ENCODE results near the gene WDHD1.
A peak's percentile ranks its signal among the peaks of the same experiment; 100 is the strongest.
"Not testable (repeated sequence)": the region's sequence is repeated elsewhere in the genome, so short reads cannot be mapped to it uniquely, and the experiment has no call there.

Gene WDHD1

GRCh38 chr14:55045087-55045486, 18.2 kb upstream of the WDHD1 start:
- Histone ChIP-seq H3K4me3 (ENCODE audit: low read depth, low read length) (no peak overlapping the region), H3K9ac (ENCODE audit: low read length) (no peak overlapping the region), H3K9me3 (ENCODE audit: control insufficient read depth, insufficient read depth, low read depth, low read length) (no peaks in the 10 kb centered on the region), H3K27ac (ENCODE audit: low read depth, low read length) (no peak overlapping the region), H3K36me3 (ENCODE audit: control insufficient read depth, insufficient read depth, low read length) (peaks cover 14% of the 10 kb centered on the region), H3K27me3 (ENCODE audit: control insufficient read depth, insufficient read depth, low read length) (no peaks in the 10 kb centered on the region), H3K4me1 (ENCODE audit: control insufficient read depth, insufficient read depth, low read length) (peaks cover 5% of the 10 kb centered on the region; the same call in 1 of the 2 replicates)

DNA sequence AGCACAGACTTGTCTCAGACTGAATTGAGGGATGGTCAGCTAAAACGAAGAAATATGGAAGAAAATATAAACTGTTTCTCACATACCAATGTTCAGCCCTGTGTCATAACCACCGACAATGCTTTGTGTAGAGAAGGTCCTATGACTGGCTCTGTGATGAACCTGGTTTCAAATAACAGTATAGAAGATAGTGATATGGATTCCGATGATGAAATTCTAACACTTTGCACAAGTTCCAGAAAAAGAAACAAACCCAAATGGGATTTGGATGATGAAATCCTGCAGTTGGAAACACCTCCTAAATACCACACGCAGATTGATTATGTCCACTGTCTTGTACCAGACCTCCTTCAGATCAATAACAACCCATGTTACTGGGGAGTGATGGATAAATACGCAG, 16.6 kb upstream of the WDHD1 start:
- no peak overlapping the region for H3K9ac ChIP-seq (ENCODE audit: low read length)
- H3K4me3 ChIP-seq (ENCODE audit: low read depth, low read length): no peak overlapping the region
- H3K36me3 ChIP-seq (ENCODE audit: control insufficient read depth, insufficient read depth, low read length): peaks cover 22% of the 10 kb centered on the region
- H3K4me1 ChIP-seq (ENCODE audit: control insufficient read depth, insufficient read depth, low read length): peaks cover 5% of the 10 kb centered on the region; the same call in 1 of the 2 replicates
- no peaks in the 10 kb centered on the region for H3K27me3 ChIP-seq (ENCODE audit: control insufficient read depth, insufficient read depth, low read length)
- H3K9me3 ChIP-seq (ENCODE audit: control insufficient read depth, insufficient read depth, low read depth, low read length): no peaks in the 10 kb centered on the region
- H3K27ac ChIP-seq (ENCODE audit: low read depth, low read length): no peak overlapping the region

DNA sequence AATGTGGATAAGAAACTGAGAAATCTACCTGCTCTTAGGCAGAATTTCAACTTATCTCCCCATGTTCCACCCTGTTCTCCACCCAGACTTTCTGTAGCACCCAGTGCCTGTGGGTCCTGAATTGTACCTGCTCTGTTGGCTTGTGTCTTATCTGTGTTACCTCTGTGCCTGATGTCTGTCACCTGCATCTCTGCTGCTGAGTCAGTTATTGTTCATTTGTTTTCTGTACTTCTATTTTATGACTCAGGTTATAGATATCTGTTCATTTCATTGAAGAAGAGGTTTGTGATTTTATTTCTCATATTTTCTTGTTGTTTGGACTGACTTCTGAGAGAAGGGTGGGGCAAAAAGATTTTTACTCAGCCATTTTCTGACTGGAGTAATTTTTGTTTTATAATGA, 11.8 kb upstream of the WDHD1 start:
- Histone ChIP-seq H3K4me1 (ENCODE audit: control insufficient read depth, insufficient read depth, low read length) (peaks cover 5% of the 10 kb centered on the region; the same call in 1 of the 2 replicates), H3K9ac (ENCODE audit: low read length) (no peak overlapping the region), H3K4me3 (ENCODE audit: low read depth, low read length) (no peak overlapping the region), H3K36me3 (ENCODE audit: control insufficient read depth, insufficient read depth, low read length) (peaks cover 47% of the 10 kb centered on the region), H3K27ac (ENCODE audit: low read depth, low read length) (no peak overlapping the region), H3K9me3 (ENCODE audit: control insufficient read depth, insufficient read depth, low read depth, low read length) (no peaks in the 10 kb centered on the region), H3K27me3 (ENCODE audit: control insufficient read depth, insufficient read depth, low read length) (no peaks in the 10 kb centered on the region)

- not testable (repeated sequence) for H3K4me3 ChIP-seq (ENCODE audit: low read depth, low read length); H3K27ac ChIP-seq (ENCODE audit: low read depth, low read length); H3K9ac ChIP-seq (ENCODE audit: low read length); H3K4me1 ChIP-seq (ENCODE audit: control insufficient read depth, insufficient read depth, low read length); H3K27me3 ChIP-seq (ENCODE audit: control insufficient read depth, insufficient read depth, low read length); H3K9me3 ChIP-seq (ENCODE audit: control insufficient read depth, insufficient read depth, low read depth, low read length)
- H3K36me3 ChIP-seq (ENCODE audit: control insufficient read depth, insufficient read depth, low read length): peaks cover 45% of the 10 kb centered on the region
Measured at GRCh38 chr14:55037995-55038394, 11.1 kb upstream of the WDHD1 start.

DNA sequence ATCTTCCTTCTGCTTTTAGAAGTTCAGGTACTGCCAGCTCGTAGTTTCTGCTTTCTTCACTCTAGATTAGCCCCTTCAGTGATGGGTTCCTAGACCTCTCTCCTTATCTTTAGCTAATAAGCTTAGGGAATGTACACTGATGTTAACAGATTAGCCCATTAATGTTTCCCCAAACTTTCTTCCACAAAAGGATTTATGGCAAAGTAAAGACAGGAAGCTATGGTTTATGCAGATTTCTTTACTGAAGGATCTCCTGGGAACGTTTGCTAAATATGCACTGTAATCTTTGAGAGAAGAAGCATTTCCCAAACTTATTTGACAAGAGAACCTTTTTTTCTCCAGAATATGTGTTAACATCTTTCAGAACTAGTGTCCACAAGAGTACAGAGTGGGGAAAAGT, 4.3 kb upstream of the WDHD1 start:
- 0 out of 2 replicates have a peak overlapping the region, but pooled peaks have one; percentile 26 for H3K27ac ChIP-seq (ENCODE audit: low read depth, low read length)
- no peak overlapping the region for H3K4me3 ChIP-seq (ENCODE audit: low read depth, low read length)

DNA sequence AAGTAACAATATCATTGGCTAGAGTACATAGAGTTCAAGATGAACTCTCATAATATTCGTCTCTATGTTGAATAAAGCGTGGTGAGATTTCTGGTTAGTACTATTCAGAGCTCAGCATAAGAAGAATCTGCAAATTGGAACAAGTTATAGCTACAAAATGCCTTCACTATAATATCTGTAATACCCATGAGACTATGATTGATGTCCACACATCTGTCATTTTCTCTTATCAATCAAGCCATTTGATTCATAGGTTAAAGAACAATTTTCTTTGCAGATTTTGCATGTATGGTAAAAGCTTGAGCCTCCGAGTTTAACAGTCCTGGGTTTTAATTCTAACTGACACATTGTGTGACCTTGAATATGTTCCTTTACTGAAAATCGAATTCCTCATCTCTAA, 1.6 kb upstream of the WDHD1 start:
- H3K9me3 ChIP-seq (ENCODE audit: control insufficient read depth, insufficient read depth, low read depth, low read length): no peaks in the 10 kb centered on the region
- peak overlapping the region; percentile 97 for H3K9ac ChIP-seq (ENCODE audit: low read length)
- H3K27ac ChIP-seq (ENCODE audit: low read depth, low read length): no peak overlapping the region
- H3K36me3 ChIP-seq (ENCODE audit: control insufficient read depth, insufficient read depth, low read length): peaks cover 23% of the 10 kb centered on the region
- H3K27me3 ChIP-seq (ENCODE audit: control insufficient read depth, insufficient read depth, low read length): no peaks in the 10 kb centered on the region
- peaks cover 29% of the 10 kb centered on the region for H3K4me1 ChIP-seq (ENCODE audit: control insufficient read depth, insufficient read depth, low read length)
- H3K4me3 ChIP-seq (ENCODE audit: low read depth, low read length): peak overlapping the region; percentile 96

More for the DNA sequence above, 4.3 kb upstream of the WDHD1 start:
- Histone ChIP-seq H3K4me1 (ENCODE audit: control insufficient read depth, insufficient read depth, low read length) (peaks cover 19% of the 10 kb centered on the region), H3K27me3 (ENCODE audit: control insufficient read depth, insufficient read depth, low read length) (no peaks in the 10 kb centered on the region), H3K36me3 (ENCODE audit: control insufficient read depth, insufficient read depth, low read length) (peaks cover 33% of the 10 kb centered on the region), H3K9me3 (ENCODE audit: control insufficient read depth, insufficient read depth, low read depth, low read length) (no peaks in the 10 kb centered on the region), H3K9ac (ENCODE audit: low read length) (peak overlapping the region; percentile 28)

DNA sequence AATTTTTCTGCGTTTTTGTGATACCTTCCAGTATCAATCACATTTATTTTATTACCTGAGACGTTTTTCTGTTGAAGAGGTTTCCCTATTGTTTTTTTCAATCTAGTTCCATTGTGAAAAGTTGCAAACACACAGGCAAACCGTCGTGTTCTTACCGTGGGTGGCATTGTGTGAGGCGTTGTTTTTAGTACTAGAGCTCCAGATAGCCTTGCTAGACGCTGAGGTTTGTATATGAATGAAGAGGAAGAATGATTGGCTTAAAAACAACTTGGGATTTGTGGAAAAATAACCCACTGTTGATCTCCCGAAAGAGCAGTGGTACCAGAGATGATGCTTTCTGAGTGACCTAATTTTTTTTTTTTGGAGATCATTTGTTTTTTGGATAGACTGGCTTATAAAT, 1.2 kb upstream of the WDHD1 start:
- H3K9me3 ChIP-seq (ENCODE audit: control insufficient read depth, insufficient read depth, low read depth, low read length): no peaks in the 10 kb centered on the region
- no peaks in the 10 kb centered on the region for H3K27me3 ChIP-seq (ENCODE audit: control insufficient read depth, insufficient read depth, low read length)
- H3K27ac ChIP-seq (ENCODE audit: low read depth, low read length): peak overlapping the region; percentile 94; the same call in 1 of the 2 replicates
- peaks cover 22% of the 10 kb centered on the region for H3K36me3 ChIP-seq (ENCODE audit: control insufficient read depth, insufficient read depth, low read length)
- peak overlapping the region; percentile 97 for H3K9ac ChIP-seq (ENCODE audit: low read length)
- peak overlapping the region; percentile 96 for H3K4me3 ChIP-seq (ENCODE audit: low read depth, low read length)
- peaks cover 33% of the 10 kb centered on the region for H3K4me1 ChIP-seq (ENCODE audit: control insufficient read depth, insufficient read depth, low read length)

DNA sequence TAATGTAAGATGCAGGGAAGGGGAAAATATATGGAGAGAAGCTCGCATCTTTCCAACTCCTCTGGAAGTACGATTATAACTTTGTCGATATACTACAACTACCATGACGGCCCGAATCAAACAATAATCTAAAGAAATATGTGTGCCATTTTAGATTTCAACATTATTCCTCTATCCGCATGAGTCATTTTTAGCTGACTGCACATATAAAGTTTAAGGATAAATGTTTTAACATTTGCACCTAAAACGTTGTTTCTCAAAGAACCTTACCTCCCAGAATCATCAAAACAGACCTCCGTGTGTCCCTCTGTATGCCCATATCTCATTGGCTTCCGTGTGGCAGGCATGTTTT, 482 bp downstream of the WDHD1 start:
- Histone ChIP-seq H3K9me3 (ENCODE audit: control insufficient read depth, insufficient read depth, low read depth, low read length) (no peaks in the 10 kb centered on the region), H3K4me1 (ENCODE audit: control insufficient read depth, insufficient read depth, low read length) (peaks cover 33% of the 10 kb centered on the region), H3K4me3 (ENCODE audit: low read depth, low read length) (peak overlapping the region; percentile 96), H3K36me3 (ENCODE audit: control insufficient read depth, insufficient read depth, low read length) (peaks cover 20% of the 10 kb centered on the region), H3K27me3 (ENCODE audit: control insufficient read depth, insufficient read depth, low read length) (no peaks in the 10 kb centered on the region), H3K27ac (ENCODE audit: low read depth, low read length) (peak overlapping the region; percentile 94), H3K9ac (ENCODE audit: low read length) (peak overlapping the region; percentile 97)

DNA sequence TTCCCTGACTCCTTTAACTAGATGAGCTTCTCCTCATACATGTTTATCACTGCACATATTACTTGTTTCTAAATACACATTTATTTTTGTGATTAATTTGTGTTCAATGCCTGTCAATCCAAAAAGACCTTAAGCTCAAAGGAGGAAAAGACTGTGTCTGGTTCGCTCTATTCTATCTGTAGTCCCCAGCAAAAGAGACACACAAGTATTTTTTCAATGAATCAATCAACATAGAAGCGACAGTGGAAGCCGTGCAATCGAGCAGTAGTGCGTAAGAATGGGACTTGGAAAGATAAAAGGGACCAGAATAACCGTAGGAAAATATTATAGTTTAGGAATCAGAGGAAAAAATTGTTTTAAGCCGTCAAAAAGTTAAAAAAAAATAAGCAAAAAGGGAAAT, 951 bp downstream of the WDHD1 start:
- H3K36me3 ChIP-seq (ENCODE audit: control insufficient read depth, insufficient read depth, low read length): peaks cover 25% of the 10 kb centered on the region
- H3K9me3 ChIP-seq (ENCODE audit: control insufficient read depth, insufficient read depth, low read depth, low read length): no peaks in the 10 kb centered on the region
- H3K9ac ChIP-seq (ENCODE audit: low read length): peak overlapping the region; percentile 97
- peaks cover 30% of the 10 kb centered on the region for H3K4me1 ChIP-seq (ENCODE audit: control insufficient read depth, insufficient read depth, low read length)
- H3K4me3 ChIP-seq (ENCODE audit: low read depth, low read length): peak overlapping the region; percentile 96
- no peaks in the 10 kb centered on the region for H3K27me3 ChIP-seq (ENCODE audit: control insufficient read depth, insufficient read depth, low read length)
- peak overlapping the region; percentile 94; the same call in 1 of the 2 replicates for H3K27ac ChIP-seq (ENCODE audit: low read depth, low read length)

DNA sequence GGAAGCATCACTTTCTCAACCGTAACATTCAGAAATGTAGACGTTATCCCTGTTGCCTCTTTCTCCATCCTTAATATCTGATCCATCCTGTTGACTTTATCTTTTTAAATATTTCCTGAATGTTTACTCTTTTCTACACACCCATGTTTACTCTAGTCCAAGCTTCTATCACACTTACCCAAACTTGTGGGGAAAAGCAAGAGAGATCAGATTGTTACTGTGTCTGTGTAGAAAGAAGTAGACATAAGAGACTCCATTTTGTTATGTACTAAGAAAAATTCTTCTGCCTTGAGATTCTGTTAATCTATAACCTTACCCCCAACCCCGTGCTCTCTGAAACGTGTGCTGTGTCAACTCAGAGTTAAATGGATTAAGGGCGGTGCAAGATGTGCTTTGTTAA, 2.5 kb downstream of the WDHD1 start:
- peak overlapping the region; percentile 44; the same call in 1 of the 2 replicates for H3K27ac ChIP-seq (ENCODE audit: low read depth, low read length)
- H3K36me3 ChIP-seq (ENCODE audit: control insufficient read depth, insufficient read depth, low read length): peaks cover 40% of the 10 kb centered on the region
- peaks cover 23% of the 10 kb centered on the region for H3K4me1 ChIP-seq (ENCODE audit: control insufficient read depth, insufficient read depth, low read length)
- H3K27me3 ChIP-seq (ENCODE audit: control insufficient read depth, insufficient read depth, low read length); H3K9me3 ChIP-seq (ENCODE audit: control insufficient read depth, insufficient read depth, low read depth, low read length): not testable (repeated sequence)
- peak overlapping the region; percentile 74 for H3K9ac ChIP-seq (ENCODE audit: low read length)
- peak overlapping the region; percentile 30; the same call in 1 of the 2 replicates for H3K4me3 ChIP-seq (ENCODE audit: low read depth, low read length)

DNA sequence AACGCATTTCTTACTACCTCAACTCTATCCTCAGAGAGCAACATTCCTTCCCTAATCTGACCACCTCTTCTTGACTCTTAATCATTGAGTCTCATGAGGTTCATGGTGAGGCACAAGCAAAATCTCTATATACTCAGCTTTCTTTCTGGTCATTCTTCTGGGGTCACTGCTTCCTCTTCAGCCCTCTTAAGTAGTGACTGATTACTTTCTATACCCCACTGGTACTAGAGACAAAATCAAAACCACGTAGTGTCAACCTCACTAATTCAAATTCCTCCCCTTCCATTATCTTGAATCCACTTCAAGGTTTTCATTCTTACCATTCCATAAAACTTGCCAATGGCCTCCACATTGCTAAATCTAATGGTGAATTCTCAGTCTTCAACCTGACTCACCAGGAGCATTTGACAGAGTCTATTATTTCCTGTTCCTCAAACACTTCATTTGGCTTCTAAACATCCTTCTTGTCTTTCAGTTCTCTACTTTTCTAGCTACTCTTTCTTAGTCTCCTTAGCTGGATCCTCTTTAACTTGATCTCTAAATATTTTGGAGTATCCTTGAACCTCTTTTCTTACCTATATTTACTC, 6.8 kb downstream of the WDHD1 start:
- no peaks in the 10 kb centered on the region for H3K9me3 ChIP-seq (ENCODE audit: control insufficient read depth, insufficient read depth, low read depth, low read length)
- H3K9ac ChIP-seq (ENCODE audit: low read length): no peak overlapping the region
- no peak overlapping the region for H3K4me3 ChIP-seq (ENCODE audit: low read depth, low read length)
- no peaks in the 10 kb centered on the region for H3K27me3 ChIP-seq (ENCODE audit: control insufficient read depth, insufficient read depth, low read length)
- peaks cover 15% of the 10 kb centered on the region for H3K4me1 ChIP-seq (ENCODE audit: control insufficient read depth, insufficient read depth, low read length)
- H3K36me3 ChIP-seq (ENCODE audit: control insufficient read depth, insufficient read depth, low read length): peaks cover 72% of the 10 kb centered on the region
- H3K27ac ChIP-seq (ENCODE audit: low read depth, low read length): no peak overlapping the region
